HG03432 (cell line): ENCODE results near the gene FBXL20.
"Not testable (repeated sequence)": the region's sequence is repeated elsewhere in the genome, so short reads cannot be mapped to it uniquely, and the experiment has no call there.

Experiments used
- ATAC-seq: cut with Tn5 transposase; IDR thresholded peaks from one replicate; pipeline ENCODE4 v1.9.1; 2021; ENCODE audit warnings: mild to moderate bottlenecking, moderate library complexity; ENCODE audit not compliant: unreplicated experiment

Gene FBXL20, protein sequence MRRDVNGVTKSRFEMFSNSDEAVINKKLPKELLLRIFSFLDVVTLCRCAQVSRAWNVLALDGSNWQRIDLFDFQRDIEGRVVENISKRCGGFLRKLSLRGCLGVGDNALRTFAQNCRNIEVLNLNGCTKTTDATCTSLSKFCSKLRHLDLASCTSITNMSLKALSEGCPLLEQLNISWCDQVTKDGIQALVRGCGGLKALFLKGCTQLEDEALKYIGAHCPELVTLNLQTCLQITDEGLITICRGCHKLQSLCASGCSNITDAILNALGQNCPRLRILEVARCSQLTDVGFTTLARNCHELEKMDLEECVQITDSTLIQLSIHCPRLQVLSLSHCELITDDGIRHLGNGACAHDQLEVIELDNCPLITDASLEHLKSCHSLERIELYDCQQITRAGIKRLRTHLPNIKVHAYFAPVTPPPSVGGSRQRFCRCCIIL

DNA sequence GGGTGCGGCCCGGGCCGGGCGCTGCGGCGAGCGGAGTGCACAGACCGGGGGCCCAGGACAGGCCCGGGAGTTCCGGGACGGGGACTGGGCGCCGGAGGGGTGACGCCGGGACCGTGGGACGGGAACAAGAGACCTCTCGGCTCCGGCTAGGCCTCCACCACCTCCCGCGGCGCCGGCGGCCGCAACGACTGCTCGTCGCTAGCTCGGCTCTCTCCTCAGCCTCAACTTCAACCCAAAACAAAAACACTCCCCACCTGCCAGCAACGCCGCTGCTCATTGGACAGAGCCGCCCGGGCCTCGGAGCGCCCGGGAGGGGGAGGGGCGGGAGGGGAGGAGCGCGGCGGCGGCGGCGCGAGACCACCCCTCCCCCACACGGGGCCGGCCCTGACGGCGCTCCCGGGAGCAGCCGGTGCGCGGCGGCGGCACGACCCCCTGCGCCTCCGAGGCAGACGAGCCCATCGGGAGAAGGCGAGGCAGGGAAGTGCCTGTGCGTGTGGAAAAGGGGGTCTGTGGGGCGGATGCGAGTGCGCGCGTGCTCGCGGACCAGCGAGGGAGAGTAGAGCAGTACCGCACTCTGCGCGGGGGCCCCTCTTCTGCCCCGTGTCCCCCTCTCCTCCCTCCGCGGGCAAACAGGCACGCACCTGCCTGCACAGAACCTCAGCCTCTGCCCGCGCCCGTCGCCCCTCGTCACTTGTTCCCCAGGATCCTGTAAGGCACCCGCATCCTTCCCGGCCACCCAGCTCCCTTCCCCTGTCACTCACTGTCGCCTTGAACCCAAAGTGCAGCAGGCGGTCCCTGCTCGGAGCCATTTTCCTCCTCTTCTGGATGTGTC, at the start of gene FBXL20:
TSS of gene FBXL20 (minus strand) at position 215 of the 832 bp plus-strand sequence. CDS start 224 bp downstream, outside the sequence.
- ATAC-seq = peak; percentile 76

DNA sequence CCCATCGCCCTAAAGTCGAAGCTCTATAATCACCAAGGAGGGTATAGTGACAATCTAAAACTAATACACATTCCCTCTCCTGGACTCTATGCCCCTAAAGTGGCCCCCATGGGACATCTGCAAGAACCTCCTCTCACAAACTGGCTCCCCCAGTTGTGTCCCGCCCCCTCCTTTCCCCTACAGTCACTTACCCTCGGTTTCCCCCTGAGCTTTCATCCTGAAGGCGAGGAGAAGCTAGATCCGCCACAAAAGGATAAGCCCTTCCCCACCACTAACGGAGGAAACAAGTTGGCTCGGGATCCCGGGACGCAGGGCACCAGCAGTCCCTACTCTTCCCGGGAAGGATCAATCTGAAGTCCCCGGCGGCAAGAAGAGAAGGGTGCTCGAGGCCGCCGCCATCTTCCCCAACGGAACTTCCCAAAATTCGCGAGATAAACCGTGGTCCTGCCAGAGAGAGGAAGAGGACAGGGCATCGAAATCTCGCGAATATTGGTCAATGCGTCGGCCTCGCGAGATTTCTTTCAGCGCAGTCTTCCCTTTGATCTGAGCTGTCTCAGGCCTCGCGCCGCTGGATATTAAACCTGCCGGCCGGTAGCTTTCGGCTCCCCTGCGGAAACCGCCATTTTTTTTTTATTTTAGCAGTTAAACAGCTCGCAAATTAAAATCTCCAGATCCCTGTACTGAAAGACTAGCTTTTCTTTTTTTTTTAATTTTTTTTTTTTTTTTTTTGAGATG, 49.6 kb upstream of the FBXL20 start, which contains the start of gene MED1:
TSS of gene MED1 (minus strand) at position 417 of the 735 bp plus-strand sequence. CDS start at position 216, 201 bp downstream.
- ATAC-seq = peak; percentile 91

DNA sequence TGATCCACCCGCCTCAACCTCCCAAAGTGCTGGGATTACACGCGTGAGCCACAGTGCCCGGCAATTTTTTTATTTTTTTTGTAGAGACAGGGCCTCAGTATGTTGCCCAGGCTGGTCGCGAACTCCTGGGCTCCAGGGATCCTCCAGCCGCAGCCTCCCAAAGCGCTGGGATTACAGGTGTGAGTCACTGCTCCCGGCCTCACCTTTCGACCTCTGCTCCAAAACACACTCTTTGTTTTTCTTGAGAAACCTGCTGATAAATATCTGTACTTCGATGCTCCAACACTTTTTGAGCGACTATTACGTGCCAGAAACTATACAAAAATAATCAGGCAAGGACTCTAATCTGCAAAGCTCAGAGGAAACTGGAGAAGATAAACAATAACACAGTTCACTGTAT, 48.6 kb upstream of the FBXL20 start:
- ATAC-seq = no peak

DNA sequence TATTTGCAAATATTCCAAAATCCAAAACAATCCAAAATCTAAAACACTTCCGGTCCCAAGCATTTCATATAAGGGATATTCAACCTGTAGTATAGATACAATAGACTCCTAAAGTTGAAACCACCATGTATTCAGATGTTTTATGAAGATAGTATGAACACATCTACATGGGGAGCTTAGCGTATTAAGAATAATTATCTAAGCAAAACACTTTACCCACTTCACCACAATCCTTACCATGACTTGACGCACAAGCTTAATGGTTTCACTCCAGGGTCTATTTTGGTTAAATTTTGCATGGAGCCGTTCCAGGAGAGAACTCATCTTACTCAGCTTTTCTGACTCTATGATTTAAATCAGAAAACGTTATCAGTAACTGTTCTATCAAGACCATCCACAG, 46.1 kb upstream of the FBXL20 start:
- no peak for ATAC-seq

DNA sequence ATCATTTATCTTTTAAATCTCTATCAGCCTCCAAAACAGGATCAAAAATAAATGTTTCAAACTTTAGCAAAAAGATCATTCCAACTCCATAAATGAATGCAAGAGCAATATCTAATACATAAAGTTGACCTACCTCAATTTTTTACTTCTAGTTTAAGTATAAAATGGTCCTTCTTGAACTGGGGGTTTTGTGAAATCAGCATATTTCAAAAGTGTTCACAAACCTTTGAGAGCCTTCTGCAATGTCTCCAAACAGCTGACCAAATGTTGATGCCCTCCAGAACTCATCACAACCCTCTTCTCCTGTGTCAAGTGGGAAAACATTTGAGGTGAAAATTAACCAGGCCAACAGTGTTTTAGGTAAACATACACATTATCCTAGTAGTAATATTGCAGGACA, 41.9 kb upstream of the FBXL20 start:
- no peak for ATAC-seq

DNA sequence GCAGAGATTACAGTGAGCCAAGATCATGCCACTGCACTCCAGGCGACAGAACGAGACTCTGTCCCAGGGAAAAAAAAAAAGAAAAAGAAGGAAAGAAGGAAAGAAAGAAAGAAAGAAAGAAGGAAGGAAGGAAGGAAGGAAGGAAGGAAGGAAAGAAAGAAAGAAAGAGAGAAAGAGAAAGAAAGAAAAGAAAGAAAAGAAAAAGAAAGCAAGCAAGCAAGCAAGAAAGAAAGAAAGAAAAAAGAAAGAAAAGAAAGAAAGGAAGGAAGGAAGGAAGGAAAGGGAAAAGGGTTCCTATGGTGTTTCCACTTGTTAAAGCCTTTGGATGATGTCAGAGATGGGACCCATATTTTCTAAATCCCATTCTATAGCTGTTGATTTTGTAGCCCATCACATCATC, 38.4 kb upstream of the FBXL20 start:
- ATAC-seq = not testable (repeated sequence)

DNA sequence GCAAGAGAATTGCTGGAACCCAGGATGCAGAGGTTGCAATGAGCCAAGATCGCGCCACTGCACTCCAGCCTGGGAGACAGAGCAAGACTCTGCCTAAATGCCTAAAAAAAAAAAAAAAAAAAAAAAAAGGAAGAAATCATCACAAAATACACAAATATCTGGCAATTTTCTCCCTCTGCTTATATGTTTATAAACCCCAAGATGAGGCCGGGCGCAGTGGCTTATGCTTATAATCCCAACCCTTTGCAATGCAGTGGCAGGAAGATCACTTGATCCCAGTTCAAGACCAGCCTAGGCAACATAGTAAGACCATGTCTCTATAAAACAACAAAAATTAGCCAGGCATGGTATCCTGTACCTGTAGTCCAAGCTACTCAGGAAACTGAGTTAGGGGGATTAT, 28.2 kb upstream of the FBXL20 start:
- no peak for ATAC-seq

DNA sequence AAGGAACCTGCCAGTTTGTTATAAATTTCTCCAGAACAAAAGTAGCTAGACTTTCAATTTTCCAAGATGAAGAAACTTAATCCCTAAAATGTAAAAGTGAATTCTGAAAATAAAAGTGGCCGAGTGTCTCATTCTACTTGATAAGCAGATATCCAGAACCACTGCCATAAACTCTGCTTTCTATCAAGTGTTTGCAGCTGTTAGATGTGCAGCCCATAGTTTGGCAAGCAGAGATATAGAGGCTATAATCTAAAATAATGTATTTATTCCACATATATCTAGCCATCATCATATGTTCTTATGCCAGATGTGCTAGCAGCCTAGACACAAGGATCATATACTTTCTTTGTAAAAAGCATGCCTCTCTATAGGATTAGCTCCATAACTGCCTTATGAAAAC, 14.7 kb upstream of the FBXL20 start:
- no peak for ATAC-seq

DNA sequence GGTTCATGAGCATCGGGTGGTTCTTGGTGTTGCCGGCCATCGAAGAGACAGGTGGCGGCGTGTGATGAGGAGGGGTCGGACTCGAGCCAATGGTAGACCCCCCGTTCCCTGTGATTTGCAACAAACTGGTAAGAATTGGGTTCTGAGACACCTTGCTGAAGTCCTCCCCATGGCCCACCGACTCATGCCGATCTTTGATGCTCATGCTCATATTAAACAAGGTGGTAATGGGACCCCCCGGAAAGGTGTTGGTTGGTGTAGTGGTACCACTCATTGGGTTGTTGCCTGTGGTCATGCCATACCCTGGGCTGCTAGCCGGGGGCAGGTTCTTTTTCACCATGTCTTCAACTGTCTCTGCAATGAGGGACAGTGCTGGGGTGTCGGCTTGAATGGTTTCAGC, 8.9 kb upstream of the FBXL20 start:
- no peak for ATAC-seq

DNA sequence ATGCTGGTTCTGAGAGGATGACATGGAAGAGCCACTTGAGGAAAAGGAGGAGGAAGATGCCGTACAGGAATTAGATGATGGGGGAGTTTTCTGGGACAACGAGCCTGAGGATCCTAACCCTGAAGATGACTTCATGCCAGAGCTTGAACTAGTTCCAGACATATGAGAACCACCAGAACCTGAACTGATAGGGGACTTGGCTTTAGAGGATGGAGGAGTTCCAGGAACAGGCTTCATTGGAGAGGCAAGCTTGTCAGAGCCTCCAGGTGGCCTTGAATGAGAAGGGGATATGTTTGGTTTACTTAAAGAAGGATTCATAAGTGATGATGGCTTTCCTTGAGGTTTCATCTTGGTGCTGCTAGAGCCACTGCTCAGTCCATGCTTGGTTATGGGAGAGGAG, 6.9 kb upstream of the FBXL20 start:
- ATAC-seq = no peak

DNA sequence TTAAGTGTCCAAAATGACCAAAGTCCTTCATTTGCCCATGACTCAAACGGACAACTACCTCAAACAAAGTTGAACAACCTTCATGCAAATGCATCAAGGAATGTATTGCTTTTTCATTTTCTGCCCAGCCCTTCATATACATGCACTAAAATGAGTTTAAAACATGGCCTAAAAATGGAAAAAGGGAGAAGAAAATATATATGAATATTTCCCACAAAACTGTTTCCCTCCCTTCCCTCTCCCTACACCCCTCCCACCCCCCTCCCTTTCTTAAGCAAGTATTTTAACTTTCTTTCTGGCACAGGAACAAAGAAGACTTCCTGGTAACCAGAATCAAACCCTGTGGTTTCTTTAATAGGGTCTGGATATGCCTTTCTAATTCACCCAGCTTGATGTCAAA, 5.5 kb upstream of the FBXL20 start:
- no peak for ATAC-seq

DNA sequence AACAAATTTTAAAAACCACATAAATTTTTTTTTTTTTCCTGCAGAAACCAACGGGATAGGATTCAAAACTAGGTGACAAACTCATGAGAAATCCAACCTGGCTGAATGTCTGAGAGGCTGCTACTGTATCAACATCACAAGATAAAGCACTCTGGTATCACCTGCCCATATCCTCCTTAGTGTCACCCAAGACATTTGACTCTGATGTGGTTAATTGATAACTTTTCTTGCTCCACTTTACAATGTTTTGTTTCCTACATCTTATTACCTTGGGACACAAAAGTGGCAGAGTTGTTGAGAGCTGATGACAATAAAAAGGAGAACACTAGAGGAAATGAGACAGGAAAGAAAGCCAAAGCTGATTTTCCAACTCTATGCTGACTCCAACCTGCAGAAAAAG, 4.0 kb upstream of the FBXL20 start:
- no peak for ATAC-seq

DNA sequence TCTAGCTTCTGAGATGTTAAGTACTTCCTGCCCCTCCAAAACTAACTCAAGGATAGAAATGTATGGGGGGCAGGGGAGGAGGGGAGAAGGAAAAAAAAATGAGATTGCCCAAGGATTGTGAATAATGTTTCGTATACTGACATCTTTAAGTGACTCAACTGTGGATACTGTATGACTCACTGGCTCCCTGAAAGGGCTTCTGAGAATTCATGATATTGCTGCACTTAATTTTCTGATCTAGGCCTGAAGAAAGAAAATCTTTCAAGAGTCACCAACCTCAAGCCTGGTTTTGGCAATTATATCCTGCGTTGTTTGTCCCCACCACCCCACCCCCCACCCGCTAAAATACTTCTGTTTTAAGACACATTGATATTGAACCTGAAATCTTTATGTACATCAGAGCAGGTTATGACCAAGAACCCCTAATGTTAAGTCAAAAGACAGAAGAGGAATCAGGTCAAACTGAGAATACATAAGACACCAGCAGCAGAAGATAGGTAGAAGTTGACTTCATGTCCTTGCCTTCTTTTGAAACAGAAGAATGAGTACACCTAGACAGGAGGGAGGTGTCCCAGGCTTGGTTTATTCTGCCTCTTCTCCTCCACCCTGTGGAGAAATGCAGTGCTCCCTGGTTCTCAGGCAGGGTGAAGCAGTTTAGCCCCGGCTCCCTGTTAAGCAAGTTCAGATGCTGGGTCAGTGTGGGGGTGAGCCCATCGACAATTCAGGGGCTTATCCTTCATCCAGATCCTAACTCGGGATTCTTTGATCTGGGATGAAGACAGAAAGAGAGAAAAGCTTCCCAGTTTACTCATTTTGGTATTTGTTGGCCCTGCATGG, 3.3 kb upstream of the FBXL20 start:
- no peak for ATAC-seq

DNA sequence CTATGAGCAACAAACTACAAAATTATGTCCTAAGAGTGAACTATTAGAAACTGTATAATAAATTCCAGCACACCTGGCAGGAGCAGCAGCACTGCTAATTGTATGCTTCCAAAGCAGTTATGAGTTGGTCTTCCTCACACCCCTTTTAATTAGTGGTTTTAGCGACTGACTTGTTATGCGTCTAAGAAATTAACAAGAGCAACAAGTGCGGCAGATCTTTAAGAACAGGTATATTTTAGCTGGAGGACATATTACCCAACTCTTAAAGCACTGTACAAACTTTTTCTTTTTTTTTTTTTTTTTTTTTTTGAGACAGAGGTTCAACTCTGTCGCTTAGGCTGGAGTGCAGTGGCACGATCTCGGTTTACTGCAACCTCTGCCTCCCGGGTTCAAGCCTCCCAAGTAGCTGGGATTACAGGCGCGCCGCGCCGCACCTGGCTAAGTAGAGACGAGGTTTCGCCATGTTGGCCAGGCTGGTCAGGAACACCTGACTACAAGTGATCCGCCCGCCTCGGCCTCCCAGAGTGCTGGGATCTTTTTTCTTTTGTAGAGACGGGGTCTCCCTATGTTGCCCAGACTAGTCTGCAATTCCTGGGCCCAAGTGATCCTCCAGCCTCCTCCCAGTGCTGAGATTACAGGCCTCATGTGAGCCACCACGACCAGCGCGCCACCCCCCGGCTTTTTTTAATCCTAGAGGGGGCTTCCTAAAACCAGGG, 1.6 kb upstream of the FBXL20 start:
- no peak for ATAC-seq

DNA sequence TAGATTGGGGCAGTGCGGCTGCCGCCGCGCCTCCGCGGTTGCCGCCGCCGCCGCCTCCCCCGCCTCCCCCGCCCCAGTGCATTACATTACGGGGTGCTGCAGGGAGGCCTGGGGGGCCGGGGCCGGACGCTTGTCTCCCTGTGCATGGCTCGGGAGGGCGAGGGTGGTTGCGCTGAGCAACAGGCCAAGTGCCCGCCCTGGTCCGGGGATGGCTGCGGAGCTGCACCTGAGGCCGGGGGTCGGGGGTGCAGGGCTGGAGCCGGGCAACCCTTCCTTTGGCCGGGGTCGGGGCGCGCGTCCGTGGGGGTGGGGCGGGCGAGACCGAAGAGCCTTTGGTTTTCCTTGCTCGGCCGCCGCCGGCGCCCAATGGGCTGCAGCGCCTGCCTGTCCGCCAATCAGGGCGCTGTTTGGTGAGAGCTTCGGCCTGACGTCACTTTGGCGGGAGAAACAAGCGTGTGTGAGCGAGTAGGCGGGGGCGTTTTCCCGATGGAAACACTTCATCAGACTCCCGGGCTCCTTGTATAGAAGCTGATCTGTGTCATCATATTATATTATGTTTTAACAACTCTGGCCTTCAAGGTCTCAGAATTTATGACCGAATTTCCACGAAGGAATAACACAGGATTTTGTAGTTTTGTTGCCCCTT, 941 bp upstream of the FBXL20 start:
- ATAC-seq = peak; percentile 67

DNA sequence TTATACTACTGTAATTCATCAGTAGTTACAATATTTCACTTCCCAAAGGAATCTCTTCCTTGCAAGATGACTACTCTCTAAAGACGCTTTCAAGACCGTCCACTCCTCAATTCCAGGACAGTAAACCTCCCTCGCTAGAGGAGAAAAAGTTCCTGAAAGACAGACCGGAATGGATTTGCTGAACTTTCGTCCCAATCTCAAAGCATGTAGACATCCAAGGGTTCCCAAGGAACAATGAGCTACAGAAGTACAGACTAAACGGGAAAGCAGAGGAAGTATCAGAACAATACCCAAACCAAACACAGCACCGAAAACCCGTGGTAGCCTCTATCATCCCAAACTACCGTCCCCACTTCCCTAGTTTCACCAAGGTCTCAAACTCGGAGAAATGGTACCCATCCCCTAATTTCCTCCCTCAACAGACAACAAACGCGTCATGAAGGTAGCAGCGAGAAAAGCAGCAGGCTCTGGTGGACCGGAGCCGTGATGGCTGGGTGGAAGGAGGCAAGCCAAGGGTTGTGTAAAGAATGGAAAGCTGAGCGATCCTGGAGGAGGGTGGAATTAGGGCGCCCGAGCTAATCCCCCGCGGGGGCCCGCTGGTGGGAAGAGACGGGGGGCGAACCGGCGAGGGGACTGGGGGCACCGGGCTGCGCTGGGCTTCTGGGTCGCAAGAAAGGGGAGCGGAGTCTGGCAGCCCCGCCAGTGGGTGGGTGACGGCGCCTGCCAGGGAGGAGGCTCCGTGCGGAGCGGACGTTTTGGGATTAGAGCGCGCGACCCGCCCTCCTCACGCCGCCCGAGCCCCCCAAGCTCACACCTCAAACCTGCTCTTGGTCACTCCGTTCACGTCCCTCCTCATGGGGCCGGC, 647 bp downstream of the FBXL20 start:
- no peak for ATAC-seq

DNA sequence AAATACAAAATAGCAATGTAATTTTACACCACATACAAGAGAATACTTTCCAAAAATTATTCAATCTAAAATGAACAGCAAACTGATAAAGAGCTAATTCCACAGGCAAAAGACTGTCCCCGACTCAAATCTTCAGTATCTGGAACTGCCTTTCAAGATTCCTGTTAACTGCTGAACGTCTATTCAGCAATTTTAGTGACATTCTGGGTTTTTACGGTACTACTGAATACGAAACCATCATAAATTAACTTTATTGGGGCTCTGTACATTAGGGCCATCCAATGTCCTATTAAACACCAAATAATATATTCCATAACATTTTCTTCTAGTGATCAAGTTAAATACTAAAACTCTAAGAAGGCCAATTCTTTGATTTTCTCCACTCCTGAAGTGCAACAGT, 1.6 kb downstream of the FBXL20 start:
- no peak for ATAC-seq

DNA sequence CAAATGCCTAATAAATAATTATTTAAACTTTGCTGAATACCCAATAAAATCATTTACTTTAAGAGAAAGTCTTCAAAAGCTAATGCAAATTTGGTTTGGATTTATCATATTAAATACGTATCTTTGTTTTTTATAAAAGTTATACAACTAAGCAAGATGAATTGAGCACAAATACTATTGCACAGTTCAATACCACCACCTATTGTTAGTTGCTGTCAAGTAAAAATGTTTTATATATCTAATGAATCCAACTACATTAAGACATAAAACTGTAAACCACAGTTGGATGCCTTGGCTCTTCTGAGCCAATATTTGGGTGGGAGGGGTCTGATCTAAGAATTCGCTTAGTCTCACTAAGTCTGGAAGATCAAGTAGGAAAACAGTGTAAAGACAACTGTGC, 7.7 kb downstream of the FBXL20 start:
- ATAC-seq = no peak
